Thyroid gland (tissue), 4 donors: ENCODE results near the gene ANGEL1. TPM values are rescaled to one million over a fixed set of nuclear protein-coding genes. Genes with fewer than 3 reads are reported as not detected.
A peak's percentile ranks its signal among the peaks of the same experiment; 100 is the strongest.

Source experiments
- DNase-seq, 2 donors: peaks; one replicate each; pipeline ENCODE4 v3.0.0-alpha.2; 2019
- H3K27ac ChIP-seq, 3 donors: fragments of 200-600 bp; sonication (generic); 1 replicate in 2 of 3; 2 replicates in 1 of 3; pipeline ENCODE4 v1.5.1; 2016 to 2019; ENCODE audit warnings: mild to moderate bottlenecking in 1 of 3, moderate library complexity in 1 of 3
- H3K27me3 ChIP-seq: fragments of 200-600 bp; sonication (generic); one replicate; pipeline ENCODE4 v1.5.1; 2019
- H3K36me3 ChIP-seq, 2 donors: fragments of 200-600 bp; sonication (generic); one replicate each; pipeline ENCODE4 v1.5.1; 2016 to 2019
- H3K4me1 ChIP-seq, 2 donors: fragments of 200-600 bp; sonication (generic); one replicate each; pipeline ENCODE4 v1.5.1; 2017 to 2019
- H3K4me3 ChIP-seq, 3 donors: fragments of 200-600 bp; sonication (generic); replicated peaks in 1 of 3; 1 replicate in 2 of 3; 2 replicates in 1 of 3; pipeline ENCODE4 v1.5.1; 2016; ENCODE audit warnings: mild to moderate bottlenecking in 1 of 3
- H3K9me3 ChIP-seq: fragments of 200-600 bp; sonication (generic); one replicate; pipeline ENCODE4 v1.5.1; 2017
- POLR2A ChIP-seq, 2 donors: fragments of 450-650 bp; IDR thresholded peaks; one replicate each; pipeline ENCODE4 v1.6.1; 2017; ENCODE audit warnings: antibody characterized with exemption in 2 of 2, mild to moderate bottlenecking in 2 of 2, moderate library complexity in 1 of 2
- WGBS, 2 donors: methylation state at CpG; one replicate each; pipeline ENCODE4 v1.1.5; 2017; 5-methylcytosine and 5-hydroxymethylcytosine counted together
- intact Hi-C: fragments of 100-400 bp; cut with DNase I; formaldehyde crosslinking; loops from one replicate; pipeline ENCODE4 v1.15.1; 2023
- total RNA-seq, 4 donors: library from RNA; depleted of rRNA; stranded (reverse); fragments of >200 nt; gene quantifications; one replicate each; pipeline ENCODE4 v1.2.3, GENCODE V29; 2016
- TF ChIP-seq, protein P1 (sequence below), 6 experiments: fragments of 200-600 bp in 3 of 6; fragments of 450-650 bp in 3 of 6; sonication (generic) in 3 of 6; IDR thresholded peaks; one replicate each; pipeline ENCODE4 v1.5.1; 2016 to 2019; ENCODE audit warnings: antibody characterized with exemption in 6 of 6, mild to moderate bottlenecking in 2 of 6, inconsistent platforms in 1 of 6, moderate library complexity in 1 of 6

The ANGEL1 gene
- total RNA-seq, 4 donors from 2014 or later = 14.5 to 26.0 (median 18.4) TPM

- TF ChIP-seq, protein P1, sequence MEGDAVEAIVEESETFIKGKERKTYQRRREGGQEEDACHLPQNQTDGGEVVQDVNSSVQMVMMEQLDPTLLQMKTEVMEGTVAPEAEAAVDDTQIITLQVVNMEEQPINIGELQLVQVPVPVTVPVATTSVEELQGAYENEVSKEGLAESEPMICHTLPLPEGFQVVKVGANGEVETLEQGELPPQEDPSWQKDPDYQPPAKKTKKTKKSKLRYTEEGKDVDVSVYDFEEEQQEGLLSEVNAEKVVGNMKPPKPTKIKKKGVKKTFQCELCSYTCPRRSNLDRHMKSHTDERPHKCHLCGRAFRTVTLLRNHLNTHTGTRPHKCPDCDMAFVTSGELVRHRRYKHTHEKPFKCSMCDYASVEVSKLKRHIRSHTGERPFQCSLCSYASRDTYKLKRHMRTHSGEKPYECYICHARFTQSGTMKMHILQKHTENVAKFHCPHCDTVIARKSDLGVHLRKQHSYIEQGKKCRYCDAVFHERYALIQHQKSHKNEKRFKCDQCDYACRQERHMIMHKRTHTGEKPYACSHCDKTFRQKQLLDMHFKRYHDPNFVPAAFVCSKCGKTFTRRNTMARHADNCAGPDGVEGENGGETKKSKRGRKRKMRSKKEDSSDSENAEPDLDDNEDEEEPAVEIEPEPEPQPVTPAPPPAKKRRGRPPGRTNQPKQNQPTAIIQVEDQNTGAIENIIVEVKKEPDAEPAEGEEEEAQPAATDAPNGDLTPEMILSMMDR (IDR thresholded peaks at IDR 0.05) = no peak
- TF ChIP-seq POLR2A (IDR thresholded peaks at IDR 0.05) = no peak
- H3K36me3 ChIP-seq = peaks cover 0 to 1% of the 10 kb centered on the region in 2 donors
- no peak overlapping the region for H3K4me3 ChIP-seq
- H3K27me3 ChIP-seq = no peaks in the 10 kb centered on the region
- 74 to 79% methylated on average over 5 to 6 of the region's 10 CpGs for WGBS, 2 donors
- H3K4me1 ChIP-seq = peaks cover 0 to 22% of the 10 kb centered on the region in 2 donors
- intact Hi-C loops = no loop called here
- DNase-seq = no peak
- H3K27ac ChIP-seq = no peak overlapping the region
- no peaks in the 10 kb centered on the region for H3K9me3 ChIP-seq
Observed at GRCh38 chr14:76776428-76777251, 36.0 kb downstream of the ANGEL1 start.

GRCh38 chr14:76775695-76776427 lies 36.8 kb downstream of the ANGEL1 start:
- no peak for DNase-seq

DNA sequence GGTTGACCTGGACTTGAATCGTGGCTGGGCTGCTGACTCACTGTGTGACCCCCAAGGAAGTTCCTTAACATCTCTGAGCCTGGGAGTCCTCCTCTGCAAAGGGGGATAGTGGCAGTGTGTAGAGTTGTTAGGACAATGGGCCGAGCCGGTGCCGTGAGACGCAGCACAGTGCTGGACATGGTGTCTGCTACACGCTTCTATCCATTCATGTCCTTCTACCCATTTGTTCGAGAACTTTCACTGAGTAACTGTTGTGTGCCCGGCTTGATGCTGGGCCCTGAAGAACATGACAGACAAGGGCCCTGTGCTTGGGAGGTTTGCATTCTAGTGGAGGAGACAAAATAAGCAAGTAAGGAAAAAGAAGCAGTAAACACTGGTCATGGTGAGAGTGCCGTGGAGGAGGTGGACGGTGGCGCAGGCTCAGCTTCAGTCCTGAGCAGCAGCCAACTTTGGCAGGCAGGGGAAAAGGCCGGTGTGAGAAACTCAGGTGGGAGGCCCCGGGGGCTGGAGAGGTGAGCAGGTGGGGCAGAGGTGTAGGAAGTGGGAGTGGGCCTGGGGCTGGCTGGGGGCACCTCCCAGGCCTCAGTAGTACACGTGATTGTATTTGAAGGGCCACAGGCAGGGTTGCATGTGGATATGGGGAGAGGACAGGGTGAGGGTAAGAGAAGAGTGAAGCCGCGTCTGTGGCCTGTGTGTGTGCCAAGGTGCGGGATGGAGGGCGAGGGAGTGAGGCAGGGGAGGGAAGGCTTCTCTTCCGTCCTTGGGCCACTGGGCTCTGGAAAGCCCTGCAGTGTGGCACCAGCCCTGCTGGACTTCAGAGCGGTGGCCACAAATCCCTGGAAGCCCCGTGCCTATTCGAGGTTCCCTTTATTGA lies 37.6 kb downstream of the ANGEL1 start:
- no peaks in the 10 kb centered on the region for H3K9me3 ChIP-seq
- no peak overlapping the region for H3K27ac ChIP-seq
- H3K36me3 ChIP-seq = no peaks in the 10 kb centered on the region
- H3K4me3 ChIP-seq = no peak overlapping the region
- DNase-seq = no peak
- intact Hi-C loops = no loop called here
- H3K27me3 ChIP-seq = no peaks in the 10 kb centered on the region
- 71 to 75% methylated on average over 21 to 22 of the region's 22 CpGs for WGBS, 2 donors
- TF ChIP-seq, protein P1 (IDR thresholded peaks at IDR 0.05) = no peak
- TF ChIP-seq POLR2A (IDR thresholded peaks at IDR 0.05) = no peak
- peaks cover 0 to 22% of the 10 kb centered on the region in 2 donors for H3K4me1 ChIP-seq

More at GRCh38 chr14:76775695-76776427, 36.8 kb downstream of the ANGEL1 start:
- no peak overlapping the region for H3K27ac ChIP-seq
- no peaks in the 10 kb centered on the region for H3K27me3 ChIP-seq
- H3K36me3 ChIP-seq = no peaks in the 10 kb centered on the region
- TF ChIP-seq POLR2A (IDR thresholded peaks at IDR 0.05) = no peak
- TF ChIP-seq, protein P1 (IDR thresholded peaks at IDR 0.05) = no peak
- H3K4me3 ChIP-seq = no peak overlapping the region
- intact Hi-C loops = no loop called here
- H3K9me3 ChIP-seq = no peaks in the 10 kb centered on the region
- H3K4me1 ChIP-seq = peaks cover 0 to 22% of the 10 kb centered on the region in 2 donors
- 93 to 94% methylated on average over 51 to 52 of the region's 54 CpGs for WGBS, 2 donors

DNA sequence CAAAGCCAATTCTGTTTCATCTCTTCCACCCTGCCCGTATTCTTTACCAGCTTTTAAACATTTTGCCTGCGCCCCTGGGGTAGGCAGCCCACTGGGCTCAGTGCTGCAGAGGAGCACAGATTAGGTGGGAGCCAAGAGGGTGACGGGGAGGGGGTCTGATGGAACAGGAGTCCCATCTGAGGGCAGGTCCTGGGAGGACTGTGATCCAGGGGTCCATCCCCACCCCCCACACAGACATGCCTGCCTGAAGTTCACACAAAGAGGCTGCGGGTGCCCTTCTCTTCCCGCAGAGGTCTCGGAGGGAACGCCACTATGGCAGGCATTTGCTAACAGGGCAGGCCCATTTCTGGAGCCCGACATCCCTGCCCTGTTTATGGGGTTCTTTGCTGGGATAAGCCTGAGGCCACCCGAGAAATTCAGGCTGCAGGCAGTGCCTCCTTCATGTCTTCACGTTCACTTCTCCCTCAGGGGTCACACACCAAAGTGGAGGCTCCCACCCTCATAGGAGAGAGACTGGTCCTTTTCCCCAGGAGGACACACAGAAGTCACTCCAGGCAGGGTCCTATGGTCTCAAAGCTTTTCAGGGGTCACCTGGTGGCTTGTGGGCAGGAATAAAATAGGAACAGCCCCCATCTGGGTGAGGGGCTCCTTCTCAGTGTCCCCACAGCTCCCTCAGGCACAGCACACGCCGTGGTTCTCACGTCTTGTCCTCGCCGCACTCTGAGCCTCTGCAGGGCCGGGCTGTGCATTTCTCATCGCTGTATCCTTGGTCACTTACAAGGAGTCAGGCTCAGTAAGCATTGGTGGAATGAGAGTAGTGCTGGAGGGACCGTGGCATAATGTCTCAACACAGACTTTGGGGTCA lies 38.5 kb downstream of the ANGEL1 start:
- DNase-seq = no peak
- H3K27me3 ChIP-seq = no peaks in the 10 kb centered on the region

More for the DNA sequence above, 38.5 kb downstream of the ANGEL1 start:
- no peaks in the 10 kb centered on the region for H3K9me3 ChIP-seq
- H3K36me3 ChIP-seq = no peaks in the 10 kb centered on the region
- TF ChIP-seq, protein P1 (IDR thresholded peaks at IDR 0.05) = no peak
- TF ChIP-seq POLR2A (IDR thresholded peaks at IDR 0.05) = no peak
- no peak overlapping the region for H3K4me3 ChIP-seq
- intact Hi-C loops = no loop called here
- peak overlapping the region in 2 of 3 donors; percentile 28 to 67 for H3K27ac ChIP-seq
- peaks cover 0 to 22% of the 10 kb centered on the region in 2 donors for H3K4me1 ChIP-seq
- WGBS, 2 donors = 91 to 94% methylated on average over 13 to 18 of the region's 18 CpGs
